Activated naive CD8-positive, alpha-beta T cell treated with anti-CD3 and anti-CD28 coated beads for 36 hours (primary cell): ENCODE measurements around the gene CDK14. TPM values are rescaled to one million over a fixed set of nuclear protein-coding genes. Genes with fewer than 3 reads are reported as not detected.

Experiments used
- DNase-seq: peaks from one replicate; pipeline ENCODE4 v3.0.0; 2021
- H3K27ac Mint-ChIP-seq: one replicate; pipeline ENCODE4 v1.8.0; 2022; ENCODE audit warnings: mild to moderate bottlenecking, moderate library complexity, mixed read lengths
- H3K27me3 Mint-ChIP-seq: one replicate; pipeline ENCODE4 v1.8.0; 2022; ENCODE audit warnings: mild to moderate bottlenecking, mixed read lengths
- H3K36me3 Mint-ChIP-seq: one replicate; pipeline ENCODE4 v1.8.0; 2021; ENCODE audit warnings: mild to moderate bottlenecking, mixed read lengths
- H3K4me1 Mint-ChIP-seq: one replicate; pipeline ENCODE4 v1.8.0; 2021; ENCODE audit warnings: mixed read lengths
- H3K4me3 Mint-ChIP-seq: one replicate; pipeline ENCODE4 v1.8.0; 2022; ENCODE audit warnings: mild to moderate bottlenecking, moderate library complexity, mixed read lengths
- H3K9me3 Mint-ChIP-seq: one replicate; pipeline ENCODE4 v1.8.0; 2022; ENCODE audit warnings: mixed read lengths
- total RNA-seq, 2 experiments: library from RNA; stranded (reverse); gene quantifications; one replicate each; pipeline ENCODE4 v1.2.3, GENCODE V29; 2021

Gene CDK14
- total RNA-seq, 2 experiments from 2014 or later: 0.92 to 1.6 TPM

DNA sequence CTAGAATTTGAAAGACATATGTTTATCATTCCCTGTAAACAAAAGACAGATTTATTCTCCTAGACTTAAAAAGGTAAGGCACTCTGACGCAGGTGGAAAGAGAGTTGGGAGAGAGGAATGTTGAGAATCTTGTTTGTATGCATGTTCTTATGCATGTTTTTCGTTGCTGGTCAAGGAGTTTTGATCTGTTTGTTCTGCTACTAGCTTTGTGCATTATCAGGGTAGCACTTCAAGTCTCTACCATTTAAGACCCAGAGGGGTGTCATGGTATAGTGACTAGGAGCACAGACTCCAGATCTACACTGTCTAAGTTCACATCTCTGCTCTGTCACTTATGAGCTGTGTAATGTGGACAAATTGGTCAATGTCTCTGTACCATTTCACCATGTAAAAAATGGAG, 467.9 kb downstream of the CDK14 start:
- Mint-ChIP-seq H3K4me1 (no peaks in the 10 kb centered on the region), H3K4me3 (no peak overlapping the region), H3K9me3 (peaks cover 16% of the 10 kb centered on the region), H3K36me3 (no peaks in the 10 kb centered on the region), H3K27me3 (no peaks in the 10 kb centered on the region), H3K27ac (no peak overlapping the region)
- DNase-seq: no peak

DNA sequence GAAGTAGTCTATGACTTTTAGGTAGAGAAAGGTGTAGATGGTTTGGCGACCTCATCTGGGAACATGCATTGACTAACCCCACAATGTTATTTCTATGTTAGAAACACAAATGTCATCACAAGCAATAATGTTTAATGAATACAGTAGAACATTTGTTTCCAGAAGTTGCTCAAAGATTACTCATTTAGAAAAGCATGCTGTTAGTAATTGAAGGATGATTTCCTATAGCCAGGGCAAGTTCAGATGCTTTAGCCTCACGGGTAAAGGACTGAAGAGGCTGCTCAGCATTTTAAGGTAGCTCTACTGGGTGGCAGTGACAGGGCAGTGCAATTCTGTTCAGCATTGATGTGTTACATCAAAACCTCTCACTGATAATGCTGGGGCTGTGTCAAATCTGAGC, 468.8 kb downstream of the CDK14 start:
- H3K9me3 Mint-ChIP-seq: peaks cover 14% of the 10 kb centered on the region
- H3K4me1 Mint-ChIP-seq: no peaks in the 10 kb centered on the region
- no peaks in the 10 kb centered on the region for H3K36me3 Mint-ChIP-seq
- no peak overlapping the region for H3K27ac Mint-ChIP-seq
- H3K4me3 Mint-ChIP-seq: no peak overlapping the region
- peaks cover under 1% of the 10 kb centered on the region for H3K27me3 Mint-ChIP-seq
- DNase-seq: no peak

DNA sequence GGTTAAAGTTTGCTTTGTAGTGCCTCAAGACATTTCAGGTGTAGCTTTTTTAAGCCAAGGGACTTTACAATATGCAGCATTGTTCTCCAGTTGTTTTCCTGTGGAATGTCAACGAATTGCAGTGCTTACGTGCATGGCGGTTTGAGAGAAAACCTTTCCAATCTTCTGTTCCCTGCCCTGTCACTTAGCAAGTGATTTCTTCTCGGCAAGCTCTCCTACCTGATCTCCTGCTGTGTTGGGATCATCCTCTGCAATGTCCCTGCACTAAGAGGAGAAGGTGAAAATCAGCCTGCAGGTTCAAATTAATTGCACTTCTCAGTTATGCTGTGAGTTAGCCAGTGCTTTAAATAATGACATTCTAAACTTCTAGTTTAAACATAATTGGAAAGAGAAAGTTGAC, 470.5 kb downstream of the CDK14 start:
- Mint-ChIP-seq H3K27ac (no peak overlapping the region), H3K4me3 (no peak overlapping the region), H3K4me1 (no peaks in the 10 kb centered on the region), H3K36me3 (no peaks in the 10 kb centered on the region), H3K27me3 (peaks cover 4% of the 10 kb centered on the region), H3K9me3 (no peaks in the 10 kb centered on the region)
- no peak for DNase-seq

DNA sequence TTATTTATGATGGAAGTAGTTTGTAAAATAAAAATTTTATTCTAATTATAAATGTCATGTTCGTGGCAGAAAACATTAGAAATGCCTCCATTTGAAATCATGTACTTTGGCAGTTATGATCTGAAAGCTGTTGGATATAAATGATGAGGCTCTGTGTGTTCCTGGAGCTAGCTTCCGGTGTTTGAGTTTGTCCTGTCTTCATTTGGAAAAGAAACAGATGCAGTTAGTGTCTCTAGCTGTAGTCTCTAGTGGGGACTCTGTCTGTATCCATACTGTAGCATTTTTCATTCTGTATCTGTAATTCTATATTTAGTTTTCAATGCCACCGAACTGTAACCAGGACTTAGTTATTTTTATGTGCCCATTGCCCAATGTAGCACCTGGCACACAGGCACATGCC, 471.1 kb downstream of the CDK14 start:
- H3K4me3 Mint-ChIP-seq: no peak overlapping the region
- peaks cover 4% of the 10 kb centered on the region for H3K27me3 Mint-ChIP-seq
- no peak for DNase-seq
- no peaks in the 10 kb centered on the region for H3K36me3 Mint-ChIP-seq
- no peak overlapping the region for H3K27ac Mint-ChIP-seq
- H3K9me3 Mint-ChIP-seq: no peaks in the 10 kb centered on the region
- no peaks in the 10 kb centered on the region for H3K4me1 Mint-ChIP-seq

DNA sequence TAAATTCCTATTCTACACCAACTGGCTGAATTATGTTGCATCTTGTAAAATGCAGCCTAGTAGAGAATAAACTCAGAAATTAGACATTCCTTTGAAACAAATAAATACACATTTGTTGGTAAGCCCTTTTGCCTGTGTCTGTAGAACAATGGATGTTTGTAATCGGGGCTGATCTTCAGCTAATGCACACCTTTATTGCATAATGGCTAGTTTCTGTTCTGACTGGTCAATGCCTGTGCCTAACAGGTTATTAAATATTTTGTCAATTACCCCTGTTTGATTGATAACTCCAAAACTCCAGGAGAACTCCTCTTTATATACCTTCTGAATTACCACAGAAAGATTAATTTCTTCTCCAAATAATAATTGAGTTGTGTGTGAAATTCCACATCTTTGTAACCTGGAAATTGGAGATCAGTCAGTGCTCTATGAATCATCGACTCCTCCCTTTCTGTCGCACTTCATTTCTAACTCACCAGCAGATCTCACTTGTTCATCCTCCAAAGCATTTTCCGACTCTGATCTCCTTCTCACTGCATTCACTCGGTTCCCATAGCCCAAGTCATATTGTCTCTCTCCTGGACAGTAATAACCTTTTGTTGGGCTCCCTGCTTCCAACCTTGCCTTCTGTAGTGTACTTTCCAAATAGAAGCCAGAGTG, 472.1 kb downstream of the CDK14 start:
- Mint-ChIP-seq H3K4me1 (no peaks in the 10 kb centered on the region), H3K9me3 (no peaks in the 10 kb centered on the region), H3K4me3 (no peak overlapping the region), H3K27me3 (peaks cover 4% of the 10 kb centered on the region), H3K27ac (no peak overlapping the region), H3K36me3 (no peaks in the 10 kb centered on the region)
- no peak for DNase-seq

GRCh38 chr7:91069146-91069545, 473.0 kb downstream of the CDK14 start:
- no peaks in the 10 kb centered on the region for H3K36me3 Mint-ChIP-seq
- H3K27me3 Mint-ChIP-seq: peaks cover 4% of the 10 kb centered on the region
- H3K9me3 Mint-ChIP-seq: no peaks in the 10 kb centered on the region
- H3K27ac Mint-ChIP-seq: no peak overlapping the region
- no peak for DNase-seq
- no peaks in the 10 kb centered on the region for H3K4me1 Mint-ChIP-seq
- H3K4me3 Mint-ChIP-seq: no peak overlapping the region

DNA sequence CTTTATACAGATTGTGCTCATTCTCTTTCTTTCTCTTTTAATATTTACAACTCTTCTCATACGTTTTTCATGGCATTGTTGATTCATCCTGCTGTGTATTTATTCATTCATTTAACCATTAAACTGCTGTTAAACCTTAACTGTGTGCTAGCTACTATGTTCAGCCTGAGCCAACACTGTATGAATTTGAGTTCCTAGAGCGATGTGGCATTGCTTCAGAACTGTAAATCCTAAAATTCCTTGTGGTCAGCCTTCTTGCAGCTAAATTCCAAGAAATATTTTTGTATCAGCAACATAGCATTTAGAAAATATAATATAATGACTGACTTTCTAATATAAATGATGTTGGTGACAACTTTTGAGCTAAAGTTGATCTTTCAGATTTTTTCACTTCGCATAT, 483.4 kb downstream of the CDK14 start:
- Mint-ChIP-seq H3K36me3 (no peaks in the 10 kb centered on the region), H3K27ac (no peak overlapping the region), H3K27me3 (no peaks in the 10 kb centered on the region), H3K9me3 (no peaks in the 10 kb centered on the region), H3K4me1 (peaks cover 18% of the 10 kb centered on the region), H3K4me3 (no peak overlapping the region)
- DNase-seq: no peak

- H3K4me1 Mint-ChIP-seq: peaks cover 26% of the 10 kb centered on the region
- H3K4me3 Mint-ChIP-seq: no peak overlapping the region
- H3K9me3 Mint-ChIP-seq: no peaks in the 10 kb centered on the region
- H3K27me3 Mint-ChIP-seq: no peaks in the 10 kb centered on the region
- no peak for DNase-seq
- H3K27ac Mint-ChIP-seq: no peak overlapping the region
- no peaks in the 10 kb centered on the region for H3K36me3 Mint-ChIP-seq
Observed at GRCh38 chr7:91080351-91080750, 484.2 kb downstream of the CDK14 start.

DNA sequence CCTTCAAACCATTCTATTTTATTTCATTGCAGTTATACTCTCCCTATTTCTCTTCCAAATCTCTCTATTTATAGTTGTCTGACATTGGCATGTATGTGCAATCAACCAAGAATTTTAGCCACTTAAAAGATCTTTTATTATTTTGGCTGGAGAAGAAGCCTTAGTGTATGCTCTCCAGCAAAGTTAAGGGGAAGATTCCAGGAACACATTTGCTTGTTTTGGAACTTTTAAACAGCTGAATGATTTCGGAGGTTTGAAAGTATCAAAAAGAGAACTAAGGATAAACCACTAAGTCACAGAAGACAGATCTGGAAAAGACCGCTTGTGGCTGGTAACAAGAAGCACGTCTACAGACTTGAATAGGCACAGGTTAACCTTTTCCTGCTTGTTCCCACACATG, 485.9 kb downstream of the CDK14 start:
- no peaks in the 10 kb centered on the region for H3K36me3 Mint-ChIP-seq
- no peak for DNase-seq
- H3K27me3 Mint-ChIP-seq: no peaks in the 10 kb centered on the region
- H3K4me3 Mint-ChIP-seq: no peak overlapping the region
- no peaks in the 10 kb centered on the region for H3K9me3 Mint-ChIP-seq
- H3K4me1 Mint-ChIP-seq: peaks cover 28% of the 10 kb centered on the region
- no peak overlapping the region for H3K27ac Mint-ChIP-seq

- no peaks in the 10 kb centered on the region for H3K9me3 Mint-ChIP-seq
Observed at GRCh38 chr7:91082852-91083495, 486.9 kb downstream of the CDK14 start.

GRCh38 chr7:91083855-91084644, 487.9 kb downstream of the CDK14 start:
- Mint-ChIP-seq H3K27ac (no peak overlapping the region), H3K4me1 (peaks cover 28% of the 10 kb centered on the region), H3K9me3 (no peaks in the 10 kb centered on the region), H3K36me3 (no peaks in the 10 kb centered on the region), H3K4me3 (no peak overlapping the region), H3K27me3 (no peaks in the 10 kb centered on the region)
- peak; percentile 5 for DNase-seq

More at GRCh38 chr7:91082852-91083495, 486.9 kb downstream of the CDK14 start:
- Mint-ChIP-seq H3K4me3 (no peak overlapping the region), H3K27ac (no peak overlapping the region), H3K4me1 (peaks cover 28% of the 10 kb centered on the region), H3K27me3 (no peaks in the 10 kb centered on the region), H3K36me3 (no peaks in the 10 kb centered on the region)
- no peak for DNase-seq

DNA sequence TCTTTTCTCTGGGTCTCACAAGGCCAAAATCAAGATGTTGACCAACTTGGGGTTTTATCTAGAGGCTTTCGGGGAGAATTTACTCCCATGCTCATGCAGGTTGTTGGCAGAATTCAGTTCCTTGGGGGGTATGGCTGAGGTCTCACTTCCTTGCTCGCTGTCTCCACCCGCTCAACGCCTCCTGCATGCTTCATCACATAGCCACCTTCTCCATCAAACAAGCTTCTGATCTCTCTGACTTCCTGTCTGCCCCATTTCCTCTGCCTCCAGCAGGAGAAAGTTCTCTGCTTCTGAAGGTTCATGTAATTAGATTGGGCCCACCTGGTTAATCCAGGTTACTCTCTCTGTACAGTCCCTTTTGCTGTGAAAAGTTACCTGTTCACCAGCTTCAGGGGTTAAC, 489.1 kb downstream of the CDK14 start:
- no peaks in the 10 kb centered on the region for H3K36me3 Mint-ChIP-seq
- H3K4me1 Mint-ChIP-seq: peaks cover 28% of the 10 kb centered on the region
- no peaks in the 10 kb centered on the region for H3K27me3 Mint-ChIP-seq
- no peaks in the 10 kb centered on the region for H3K9me3 Mint-ChIP-seq
- no peak for DNase-seq
- H3K4me3 Mint-ChIP-seq: no peak overlapping the region
- H3K27ac Mint-ChIP-seq: peak overlapping the region; percentile 54

- no peaks in the 10 kb centered on the region for H3K27me3 Mint-ChIP-seq
- H3K27ac Mint-ChIP-seq: no peak overlapping the region
- H3K9me3 Mint-ChIP-seq: no peaks in the 10 kb centered on the region
- no peak for DNase-seq
- H3K36me3 Mint-ChIP-seq: no peaks in the 10 kb centered on the region
- no peak overlapping the region for H3K4me3 Mint-ChIP-seq
- H3K4me1 Mint-ChIP-seq: peaks cover 28% of the 10 kb centered on the region
Observed at GRCh38 chr7:91086200-91086599, 490.1 kb downstream of the CDK14 start.

- no peak overlapping the region for H3K27ac Mint-ChIP-seq
- H3K4me1 Mint-ChIP-seq: peaks cover 23% of the 10 kb centered on the region
- no peaks in the 10 kb centered on the region for H3K9me3 Mint-ChIP-seq
- H3K27me3 Mint-ChIP-seq: no peaks in the 10 kb centered on the region
- H3K4me3 Mint-ChIP-seq: no peak overlapping the region
- H3K36me3 Mint-ChIP-seq: no peaks in the 10 kb centered on the region
- DNase-seq: no peak
Observed at GRCh38 chr7:91088156-91088555, 492.0 kb downstream of the CDK14 start.

DNA sequence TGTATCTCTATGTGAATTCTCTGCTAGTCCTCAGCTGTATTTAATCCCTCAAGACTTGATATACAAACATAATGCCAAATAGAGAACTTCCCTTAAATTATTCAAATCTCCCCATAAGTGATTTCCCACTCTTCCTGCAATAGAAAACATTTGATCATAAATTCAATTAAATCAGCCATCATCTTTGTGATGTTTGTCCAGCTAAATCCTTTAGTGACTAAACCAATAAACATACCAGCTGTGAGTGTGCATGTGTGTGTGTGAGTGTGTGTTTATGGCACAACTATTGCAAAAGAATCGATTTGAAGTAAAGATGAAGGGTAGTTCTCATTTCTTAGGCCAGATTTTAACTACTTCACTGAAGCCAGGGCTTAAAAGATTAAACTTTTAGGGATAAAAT, 492.6 kb downstream of the CDK14 start:
- Mint-ChIP-seq H3K4me3 (no peak overlapping the region), H3K27ac (no peak overlapping the region), H3K27me3 (no peaks in the 10 kb centered on the region), H3K36me3 (no peaks in the 10 kb centered on the region), H3K4me1 (peaks cover 17% of the 10 kb centered on the region), H3K9me3 (no peaks in the 10 kb centered on the region)
- DNase-seq: no peak
